ENCODE measurements around the gene ADGRD1.
"Not testable (repeated sequence)": the region's sequence is repeated elsewhere in the genome, so short reads cannot be mapped to it uniquely, and the experiment has no call there.

DNA sequence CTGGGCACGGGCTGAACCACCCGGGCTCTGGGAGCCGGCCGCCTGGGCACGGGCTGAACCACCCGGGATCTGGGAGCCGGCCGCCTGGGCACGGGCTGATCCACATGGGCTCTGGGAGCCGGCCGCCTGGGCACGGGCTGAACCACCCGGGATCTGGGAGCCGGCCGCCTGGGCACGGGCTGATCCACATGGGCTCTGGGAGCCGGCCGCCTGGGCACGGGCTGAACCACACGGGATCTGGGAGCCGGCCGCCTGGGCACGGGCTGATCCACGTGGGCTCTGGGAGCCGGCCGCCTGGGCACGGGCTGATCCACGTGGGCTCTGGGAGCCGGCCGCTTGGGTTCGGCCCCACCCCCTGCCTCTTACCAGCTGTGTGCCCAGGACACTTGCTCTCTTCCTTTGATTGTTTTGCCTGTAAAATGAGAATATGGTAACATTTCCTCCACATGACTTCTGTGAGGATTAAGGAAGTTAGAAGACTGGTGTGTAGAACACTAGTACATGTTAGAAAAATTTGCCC lies 48.7 kb upstream of the ADGRD1 start:
- not testable (repeated sequence) for TF ChIP-seq POLR2AphosphoS5, POLR2A, TAF1, POU2F2, SPI1 (IDR thresholded peaks at IDR 0.05; ENCODE audit: low read depth, low read length)
